ENCODE results near the gene GRB2.

DNA sequence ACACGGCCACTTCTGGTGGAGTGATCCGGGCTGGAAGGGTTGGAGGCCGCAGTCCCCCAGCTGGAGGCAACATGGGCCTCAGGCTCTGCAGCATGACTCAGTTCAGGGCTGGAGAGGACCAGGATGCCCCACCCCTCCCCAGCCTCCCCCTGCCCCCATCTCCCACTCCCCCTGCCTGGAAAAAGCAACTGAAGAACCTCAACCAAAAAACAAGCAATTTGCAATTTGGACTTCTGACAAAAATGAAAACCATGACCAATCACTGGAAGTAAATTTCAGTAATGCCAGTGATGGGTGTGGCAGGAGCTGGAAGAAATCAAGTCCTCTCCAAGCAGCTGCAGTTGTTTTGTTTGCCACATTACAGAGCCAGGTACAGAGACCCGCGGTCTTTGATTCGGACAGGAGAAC is 127.8 kb downstream of the GRB2 start:
- TF ChIP-seq CTCF (conservative IDR thresholded peaks at IDR 0.05; ENCODE audit: low read length) = no peak
- TF ChIP-seq EZH2phosphoT487 (IDR thresholded peaks at IDR 0.05; ENCODE audit: borderline replicate concordance, low read depth, low read length) = no peak

Measured in OCI-LY7 (cell line).